Activated CD8-positive, alpha-beta T cell treated with anti-CD3 and anti-CD28 coated beads for 36 hours (primary cell): ENCODE data around the gene ITGB1BP1. TPM values are rescaled to one million over a fixed set of nuclear protein-coding genes. Genes with fewer than 3 reads are reported as not detected.
"Not testable (repeated sequence)": the region's sequence is repeated elsewhere in the genome, so short reads cannot be mapped to it uniquely, and the experiment has no call there.

Experiments
- ATAC-seq: fragments of 200-7000 bp; cut with Tn5 transposase; one replicate; pipeline ENCODE4 v1.10.0; 2021; ENCODE audit warnings: mild to moderate bottlenecking, moderate library complexity
- CTCF ChIA-PET: fragments of 350-600 bp; sonication (Branson Sonifier 250); formaldehyde crosslinking; loops from one replicate; lab custom pipeline; 2021; ENCODE audit warnings: antibody characterized with exemption; lab: Charles Lee
- POLR2A ChIA-PET: fragments of 350-600 bp; sonication (Branson Sonifier 250); formaldehyde crosslinking; loops from one replicate; lab custom pipeline; 2021; ENCODE audit warnings: antibody characterized with exemption; lab: Charles Lee
- DNase-seq: peaks from one replicate; pipeline ENCODE4 v3.0.0-alpha.2; 2020
- H3K27ac Mint-ChIP-seq: one replicate; pipeline ENCODE4 v1.8.0; 2021; ENCODE audit warnings: mild to moderate bottlenecking, mixed read lengths
- H3K27me3 Mint-ChIP-seq: one replicate; pipeline ENCODE4 v1.8.0; 2021; ENCODE audit warnings: mixed read lengths
- H3K36me3 Mint-ChIP-seq: one replicate; pipeline ENCODE4 v1.8.0; 2021; ENCODE audit warnings: low read depth, mixed read lengths
- H3K4me1 Mint-ChIP-seq: one replicate; pipeline ENCODE4 v1.8.0; 2021; ENCODE audit warnings: low read depth, mixed read lengths
- H3K4me3 Mint-ChIP-seq: one replicate; pipeline ENCODE4 v1.8.0; 2021; ENCODE audit warnings: mild to moderate bottlenecking, moderate library complexity, mixed read lengths
- H3K9me3 Mint-ChIP-seq: one replicate; pipeline ENCODE4 v1.8.0; 2021; ENCODE audit warnings: mixed read lengths
- intact Hi-C: fragments of 100-400 bp; cut with micrococcal nuclease; formaldehyde crosslinking; loops from one replicate; pipeline ENCODE4 v1.10.0; 2022
- total RNA-seq, 2 experiments: library from RNA; stranded (reverse); gene quantifications; one replicate each; pipeline ENCODE4 v1.2.3, GENCODE V29; 2021
- TF ChIP-seq, protein P1 (sequence below): fragments of 200-600 bp; IDR thresholded peaks from one replicate; pipeline ENCODE4 v1.8.0; 2022; ENCODE audit warnings: antibody characterized with exemption, mild to moderate bottlenecking

ITGB1BP1 gene
- total RNA-seq, 2 experiments from 2014 or later = 111 to 117 TPM

DNA sequence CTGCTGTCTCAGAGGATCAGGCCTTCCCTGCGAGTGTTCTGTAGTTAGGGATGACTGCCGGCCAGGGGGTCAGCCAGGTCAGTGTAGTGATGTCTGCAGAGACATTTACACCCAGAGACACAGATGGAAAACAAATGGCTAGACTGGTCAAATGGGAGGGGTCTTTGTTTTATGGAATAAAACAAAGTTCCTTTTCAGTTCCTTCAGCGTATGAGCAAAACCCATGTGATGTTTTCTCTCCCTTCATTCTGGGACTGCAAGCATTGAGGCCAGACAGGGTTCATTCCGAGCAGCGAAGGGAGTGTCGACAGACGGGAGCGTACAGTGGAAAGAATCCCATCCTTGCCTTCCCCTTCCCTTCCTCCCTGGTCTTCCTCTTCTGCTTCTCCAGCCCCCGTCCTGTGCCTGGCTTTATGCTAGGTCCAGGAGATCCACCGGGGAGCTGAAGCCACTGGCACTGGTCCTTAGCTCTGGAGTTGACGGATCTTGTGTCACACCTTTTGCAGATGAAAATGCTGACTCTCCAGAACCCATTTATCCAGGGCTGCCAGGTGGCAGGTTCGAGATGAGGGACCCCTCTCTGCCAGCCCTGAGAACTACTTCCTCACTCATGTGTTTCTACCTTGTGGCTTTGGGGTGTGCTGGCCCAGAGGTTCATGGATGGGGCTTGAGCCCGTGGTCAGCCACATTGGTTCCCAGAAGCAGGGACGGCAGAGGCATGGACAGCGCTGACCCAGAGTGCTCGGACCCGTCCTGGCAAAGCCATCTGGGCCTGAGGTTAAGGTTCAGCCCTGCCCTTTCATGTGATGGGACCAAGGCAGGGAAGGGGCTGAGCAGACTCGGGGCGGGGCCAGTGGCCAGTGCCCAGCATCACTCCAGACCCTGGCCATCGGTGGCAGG lies 24.2 kb downstream of the ITGB1BP1 start:
- ChIA-PET POLR2A (no interaction called here), CTCF (no interaction called here)
- Mint-ChIP-seq H3K4me1 (no peaks in the 10 kb centered on the region), H3K27me3 (no peaks in the 10 kb centered on the region), H3K9me3 (no peaks in the 10 kb centered on the region), H3K36me3 (no peaks in the 10 kb centered on the region), H3K27ac (no peak overlapping the region), H3K4me3 (no peak overlapping the region)
- intact Hi-C loops = no loop called here
- TF ChIP-seq, protein P1, sequence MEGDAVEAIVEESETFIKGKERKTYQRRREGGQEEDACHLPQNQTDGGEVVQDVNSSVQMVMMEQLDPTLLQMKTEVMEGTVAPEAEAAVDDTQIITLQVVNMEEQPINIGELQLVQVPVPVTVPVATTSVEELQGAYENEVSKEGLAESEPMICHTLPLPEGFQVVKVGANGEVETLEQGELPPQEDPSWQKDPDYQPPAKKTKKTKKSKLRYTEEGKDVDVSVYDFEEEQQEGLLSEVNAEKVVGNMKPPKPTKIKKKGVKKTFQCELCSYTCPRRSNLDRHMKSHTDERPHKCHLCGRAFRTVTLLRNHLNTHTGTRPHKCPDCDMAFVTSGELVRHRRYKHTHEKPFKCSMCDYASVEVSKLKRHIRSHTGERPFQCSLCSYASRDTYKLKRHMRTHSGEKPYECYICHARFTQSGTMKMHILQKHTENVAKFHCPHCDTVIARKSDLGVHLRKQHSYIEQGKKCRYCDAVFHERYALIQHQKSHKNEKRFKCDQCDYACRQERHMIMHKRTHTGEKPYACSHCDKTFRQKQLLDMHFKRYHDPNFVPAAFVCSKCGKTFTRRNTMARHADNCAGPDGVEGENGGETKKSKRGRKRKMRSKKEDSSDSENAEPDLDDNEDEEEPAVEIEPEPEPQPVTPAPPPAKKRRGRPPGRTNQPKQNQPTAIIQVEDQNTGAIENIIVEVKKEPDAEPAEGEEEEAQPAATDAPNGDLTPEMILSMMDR = no peak
- ATAC-seq = no peak
- no peak for DNase-seq

DNA sequence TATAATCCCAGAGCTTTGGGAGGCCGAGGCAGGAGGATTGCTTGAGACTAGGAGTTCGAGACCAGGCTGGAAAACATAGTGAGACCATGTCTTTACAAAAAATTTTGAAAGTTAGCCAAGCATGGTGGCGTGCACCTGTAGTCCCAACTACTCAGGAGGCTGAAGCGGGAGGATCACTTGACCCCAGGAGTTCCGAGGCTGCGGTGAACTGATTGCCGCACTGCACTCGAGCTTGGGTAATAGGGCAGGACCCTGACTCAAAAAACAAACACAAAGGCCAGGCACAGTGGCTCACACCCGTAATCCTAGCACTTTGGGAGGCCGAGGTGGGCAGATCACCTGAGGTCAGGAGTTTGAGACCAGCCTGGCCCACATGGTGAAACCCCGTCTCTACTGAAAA lies 25.1 kb downstream of the ITGB1BP1 start:
- ATAC-seq, H3K4me3 Mint-ChIP-seq, H3K4me1 Mint-ChIP-seq, H3K27ac Mint-ChIP-seq, POLR2A ChIA-PET, intact Hi-C loops, H3K27me3 Mint-ChIP-seq, H3K9me3 Mint-ChIP-seq, DNase-seq, H3K36me3 Mint-ChIP-seq, CTCF ChIA-PET: not testable (repeated sequence)

DNA sequence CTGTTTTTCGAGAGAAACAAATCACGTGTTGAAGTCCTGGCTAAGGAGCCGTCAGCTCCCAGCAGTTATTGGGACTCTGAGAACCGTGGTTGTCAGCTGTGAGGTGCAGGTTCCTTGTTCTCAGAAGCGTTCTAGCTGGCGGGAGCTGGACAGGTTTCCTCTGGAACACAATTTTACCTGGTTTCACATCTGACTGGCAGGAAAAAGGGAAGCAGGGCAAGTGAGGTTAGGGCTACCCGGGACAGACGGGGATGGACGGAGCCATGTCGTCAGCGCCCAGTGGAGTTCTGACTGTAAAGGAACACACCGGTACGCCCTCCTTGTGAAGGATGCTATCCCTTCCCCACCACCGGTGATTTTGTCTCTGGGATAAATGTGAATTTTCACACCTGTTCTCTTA lies 26.1 kb downstream of the ITGB1BP1 start:
- CTCF ChIA-PET = no interaction called here
- Mint-ChIP-seq H3K36me3 (no peaks in the 10 kb centered on the region), H3K9me3 (no peaks in the 10 kb centered on the region), H3K27ac (no peak overlapping the region), H3K4me3 (no peak overlapping the region), H3K27me3 (no peaks in the 10 kb centered on the region), H3K4me1 (no peaks in the 10 kb centered on the region)
- intact Hi-C loops = no loop called here
- TF ChIP-seq, protein P1 = no peak
- POLR2A ChIA-PET = no interaction called here
- ATAC-seq (no peak), DNase-seq (no peak)

DNA sequence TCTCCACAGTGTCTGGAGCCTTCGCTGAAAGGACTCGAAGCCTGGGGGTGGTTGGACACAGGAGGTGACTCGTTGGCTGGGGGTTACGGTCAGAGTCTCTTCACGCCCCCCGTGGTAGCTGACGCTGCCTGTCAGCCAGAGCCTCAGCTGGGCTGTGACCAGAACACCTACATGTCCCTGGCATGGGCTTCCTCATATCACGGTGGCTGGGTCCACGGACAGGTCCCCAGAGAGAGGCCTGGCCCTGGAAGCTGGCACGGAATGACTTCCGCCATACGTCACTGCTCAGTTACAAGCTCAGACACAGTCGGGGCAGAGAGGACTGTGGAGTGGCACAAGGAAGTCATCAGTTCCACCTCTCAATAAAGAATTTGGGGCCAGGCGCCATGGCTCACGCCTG lies 28.5 kb downstream of the ITGB1BP1 start:
- intact Hi-C loops = no loop called here
- DNase-seq (no peak), ATAC-seq (no peak)
- H3K9me3 Mint-ChIP-seq = no peaks in the 10 kb centered on the region
- no peak overlapping the region for H3K27ac Mint-ChIP-seq
- TF ChIP-seq, protein P1 = no peak
- ChIA-PET CTCF (no interaction called here), POLR2A (no interaction called here)
- H3K36me3 Mint-ChIP-seq = no peaks in the 10 kb centered on the region
- no peak overlapping the region for H3K4me3 Mint-ChIP-seq
- no peaks in the 10 kb centered on the region for H3K4me1 Mint-ChIP-seq
- no peaks in the 10 kb centered on the region for H3K27me3 Mint-ChIP-seq

DNA sequence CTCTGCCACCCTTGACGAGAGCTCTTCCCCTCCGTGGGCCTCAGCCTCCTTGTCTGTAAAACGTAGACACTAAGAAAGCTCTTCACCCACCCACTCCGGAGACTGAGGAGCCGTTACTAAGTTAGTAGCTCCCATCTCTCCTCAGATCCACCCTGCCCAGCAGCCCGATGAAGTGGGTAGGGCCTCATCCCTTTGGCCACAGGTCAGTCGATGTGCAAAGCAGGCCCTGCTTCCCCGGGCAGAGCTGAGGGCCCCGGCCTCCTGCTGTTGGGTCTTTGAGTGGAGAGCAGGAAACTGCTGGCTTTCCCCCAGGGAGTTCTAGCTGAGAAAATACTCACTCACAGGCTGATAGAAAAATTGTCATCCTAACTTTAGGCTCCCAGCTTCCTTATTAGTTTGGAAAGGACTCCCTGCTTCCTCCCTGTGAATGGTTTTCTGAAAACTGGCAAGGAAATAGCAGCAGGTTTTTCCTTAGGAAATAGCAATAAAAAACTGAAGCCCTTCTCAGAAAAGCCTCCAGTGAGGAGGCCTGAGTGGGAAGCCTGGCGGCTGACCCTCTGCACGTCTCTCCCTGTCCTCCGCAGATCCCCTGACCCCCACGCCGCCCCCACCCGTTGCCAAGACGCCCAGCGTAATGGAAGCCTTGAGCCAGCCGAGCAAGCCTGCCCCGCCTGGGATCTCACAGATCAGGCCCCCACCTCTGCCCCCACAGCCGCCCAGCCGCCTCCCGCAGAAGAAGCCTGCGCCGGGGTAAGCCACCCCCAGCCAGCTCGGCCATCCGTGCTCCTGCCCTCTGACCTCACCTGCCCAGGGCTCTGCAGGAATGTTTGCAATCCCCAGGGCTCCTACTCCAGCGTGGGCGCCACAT lies 30.2 kb downstream of the ITGB1BP1 start:
- intact Hi-C loops = no loop called here
- Mint-ChIP-seq H3K36me3 (no peaks in the 10 kb centered on the region), H3K9me3 (no peaks in the 10 kb centered on the region), H3K4me3 (no peak overlapping the region), H3K27me3 (no peaks in the 10 kb centered on the region), H3K4me1 (no peaks in the 10 kb centered on the region), H3K27ac (no peak overlapping the region)
- POLR2A ChIA-PET = no interaction called here
- TF ChIP-seq, protein P1 = no peak
- DNase-seq (no peak), ATAC-seq (no peak)
- CTCF ChIA-PET = no interaction called here
